GM12873 (cell line): ENCODE measurements around the gene IMPA2.

ENCODE experiments used
- TF ChIP-seq, protein P1 (sequence below): IDR thresholded peaks from 2 replicates; pipeline ENCODE4 v1.5.1; 2012; ENCODE audit warnings: low read depth, mild to moderate bottlenecking, moderate library complexity, low read length, control low read depth; ENCODE audit not compliant: insufficient read depth; ENCODE audit errors: missing control alignments

Gene IMPA2

DNA sequence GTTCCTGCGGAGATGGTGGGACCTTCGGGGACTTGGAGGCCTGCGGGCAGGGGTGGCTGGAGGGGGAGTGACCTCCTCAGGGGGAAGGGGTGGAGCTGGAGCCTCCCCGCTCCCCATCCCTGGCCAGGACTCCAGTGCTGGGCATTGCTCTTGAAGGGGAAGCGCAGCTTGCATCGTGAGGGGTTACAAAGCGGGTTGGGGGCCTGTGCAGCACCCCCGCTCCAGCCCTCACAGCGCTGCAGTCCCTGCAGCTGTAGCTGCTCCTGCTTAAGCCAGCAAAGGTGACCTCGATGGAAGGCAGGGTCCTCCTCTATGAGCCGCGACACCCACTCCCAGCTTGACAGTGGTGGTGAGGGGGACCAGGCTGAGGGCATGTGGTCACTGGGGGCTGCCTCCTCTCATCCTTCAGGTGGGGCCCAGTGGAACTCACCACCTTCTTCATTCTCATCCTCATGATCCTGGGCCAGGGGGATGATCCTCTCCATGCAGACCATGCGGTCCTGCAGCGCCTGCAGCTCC, 75.6 kb downstream of the IMPA2 start:
- TF ChIP-seq, protein P1, sequence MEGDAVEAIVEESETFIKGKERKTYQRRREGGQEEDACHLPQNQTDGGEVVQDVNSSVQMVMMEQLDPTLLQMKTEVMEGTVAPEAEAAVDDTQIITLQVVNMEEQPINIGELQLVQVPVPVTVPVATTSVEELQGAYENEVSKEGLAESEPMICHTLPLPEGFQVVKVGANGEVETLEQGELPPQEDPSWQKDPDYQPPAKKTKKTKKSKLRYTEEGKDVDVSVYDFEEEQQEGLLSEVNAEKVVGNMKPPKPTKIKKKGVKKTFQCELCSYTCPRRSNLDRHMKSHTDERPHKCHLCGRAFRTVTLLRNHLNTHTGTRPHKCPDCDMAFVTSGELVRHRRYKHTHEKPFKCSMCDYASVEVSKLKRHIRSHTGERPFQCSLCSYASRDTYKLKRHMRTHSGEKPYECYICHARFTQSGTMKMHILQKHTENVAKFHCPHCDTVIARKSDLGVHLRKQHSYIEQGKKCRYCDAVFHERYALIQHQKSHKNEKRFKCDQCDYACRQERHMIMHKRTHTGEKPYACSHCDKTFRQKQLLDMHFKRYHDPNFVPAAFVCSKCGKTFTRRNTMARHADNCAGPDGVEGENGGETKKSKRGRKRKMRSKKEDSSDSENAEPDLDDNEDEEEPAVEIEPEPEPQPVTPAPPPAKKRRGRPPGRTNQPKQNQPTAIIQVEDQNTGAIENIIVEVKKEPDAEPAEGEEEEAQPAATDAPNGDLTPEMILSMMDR = no peak

DNA sequence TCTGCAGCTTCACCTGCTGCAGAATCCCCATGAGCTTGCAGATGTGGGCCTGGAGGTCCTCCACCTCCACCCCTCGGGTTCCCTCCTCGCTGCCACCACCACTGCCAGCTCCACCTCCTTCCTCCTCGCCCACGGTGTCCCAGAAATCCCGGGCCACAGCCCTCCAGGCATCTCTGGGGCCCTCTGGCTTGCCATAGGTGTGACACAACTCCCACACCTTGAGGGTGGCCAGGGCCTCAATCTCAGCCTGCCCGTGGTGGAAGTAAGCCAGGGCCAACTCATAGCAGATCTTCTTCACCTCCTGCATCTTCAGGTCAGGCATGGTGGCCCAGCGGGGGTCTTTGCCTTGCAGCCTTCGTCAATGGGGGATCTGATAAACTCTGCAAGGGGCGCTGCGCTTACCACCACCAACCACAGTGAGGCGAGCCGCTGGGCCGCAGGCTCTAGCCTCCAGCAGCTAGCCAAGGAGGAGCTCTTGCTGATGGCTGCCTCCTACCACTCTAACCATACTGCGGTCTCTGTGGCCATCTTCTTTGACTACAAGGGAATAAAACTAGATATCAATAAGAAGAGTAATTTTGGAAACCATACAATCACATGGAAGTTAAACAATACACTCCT, 76.2 kb downstream of the IMPA2 start:
- TF ChIP-seq, protein P1 = peak; percentile 34

DNA sequence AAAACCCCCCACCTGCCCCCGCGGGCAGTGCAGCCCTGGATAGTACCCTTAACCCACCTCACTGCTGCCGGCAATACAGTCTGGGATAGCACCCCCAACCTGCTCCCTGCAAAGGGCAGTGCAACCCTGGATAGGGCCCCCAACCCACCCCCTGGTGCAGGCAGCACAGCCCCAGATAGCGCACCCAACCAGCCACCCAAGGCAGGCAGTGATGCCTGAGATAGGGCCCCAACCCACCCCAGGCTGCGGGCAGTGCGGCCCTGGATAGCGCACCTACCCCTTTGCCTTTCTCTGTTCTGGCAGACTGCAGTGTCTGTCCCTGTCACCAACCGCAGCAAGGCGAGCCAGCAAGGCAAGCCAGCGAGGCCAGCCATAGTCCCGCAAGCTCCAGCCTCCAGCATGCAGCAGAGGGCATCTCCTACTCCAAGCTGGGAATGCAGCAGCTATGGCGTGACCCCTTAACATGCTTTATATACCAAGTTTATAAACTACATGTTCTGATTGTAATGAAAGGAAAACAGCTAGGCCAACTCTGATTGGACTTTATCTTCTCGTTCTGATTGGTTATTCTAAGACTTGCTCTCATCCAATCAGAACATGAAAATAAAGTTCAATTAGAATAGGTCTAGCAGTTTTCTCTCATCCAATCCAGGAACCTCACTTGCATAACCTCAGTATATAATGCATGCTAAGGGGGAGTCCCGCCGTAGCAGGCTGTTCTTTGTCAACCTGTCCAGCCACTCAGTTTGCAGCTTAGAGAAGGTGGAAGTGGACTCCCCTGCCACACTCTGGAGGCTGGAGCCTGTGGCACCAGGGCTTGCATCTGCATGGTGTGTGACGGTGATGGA, 78.3 kb downstream of the IMPA2 start:
- TF ChIP-seq, protein P1 = no peak

DNA sequence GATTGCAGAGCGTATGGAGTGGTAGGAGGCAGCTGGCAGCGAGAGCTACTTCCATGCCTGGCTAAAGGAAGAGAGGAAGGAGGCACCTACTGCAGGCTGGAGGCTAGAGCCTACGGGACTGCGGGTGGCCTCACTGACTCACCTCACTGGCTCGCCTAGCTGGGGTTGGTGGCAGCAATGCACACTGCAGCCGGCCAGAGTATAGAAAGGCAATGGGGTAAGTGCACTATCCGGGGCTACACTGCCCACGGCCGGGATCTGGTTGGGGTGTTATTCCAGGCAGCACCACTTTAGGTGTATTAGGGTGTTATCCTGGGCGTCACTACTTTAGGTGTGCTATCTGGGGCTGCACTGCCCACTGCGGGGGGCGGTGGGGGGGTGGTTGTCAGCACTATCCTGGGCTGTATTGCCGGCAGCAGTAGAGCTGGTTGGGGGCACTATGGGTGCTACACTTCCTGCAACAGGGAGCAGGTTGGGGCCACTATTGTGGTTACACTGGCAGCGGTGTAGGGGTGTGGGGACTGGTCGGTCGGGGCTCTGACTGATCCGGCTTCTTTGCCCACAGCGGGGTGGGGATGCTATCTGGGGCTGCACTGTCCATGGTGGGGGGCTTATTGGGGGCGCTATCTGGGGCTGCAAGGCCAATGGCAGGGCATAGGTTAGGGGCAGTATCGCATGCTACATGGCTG, 79.0 kb downstream of the IMPA2 start:
- TF ChIP-seq, protein P1 = no peak

DNA sequence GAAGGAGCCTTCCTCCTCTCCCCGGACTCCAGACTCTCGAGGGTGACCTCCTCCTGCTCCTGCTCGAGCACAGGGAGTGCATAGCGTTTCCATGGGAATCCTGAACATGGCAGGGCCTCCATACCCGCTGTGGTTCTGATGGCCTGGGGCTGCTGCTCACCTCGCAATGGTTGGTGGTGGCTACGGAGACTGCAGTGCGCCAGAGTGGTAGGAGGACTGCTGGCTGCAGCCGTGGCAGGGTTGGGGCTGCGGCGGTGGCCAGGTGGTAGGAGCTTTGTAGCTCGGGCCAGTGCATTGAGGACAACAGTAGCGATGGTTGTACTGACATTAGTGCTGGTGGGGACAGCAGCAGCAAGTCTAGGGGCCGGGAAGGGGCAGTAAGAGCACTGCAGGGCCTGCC, 80.4 kb downstream of the IMPA2 start:
- TF ChIP-seq, protein P1 = no peak

DNA sequence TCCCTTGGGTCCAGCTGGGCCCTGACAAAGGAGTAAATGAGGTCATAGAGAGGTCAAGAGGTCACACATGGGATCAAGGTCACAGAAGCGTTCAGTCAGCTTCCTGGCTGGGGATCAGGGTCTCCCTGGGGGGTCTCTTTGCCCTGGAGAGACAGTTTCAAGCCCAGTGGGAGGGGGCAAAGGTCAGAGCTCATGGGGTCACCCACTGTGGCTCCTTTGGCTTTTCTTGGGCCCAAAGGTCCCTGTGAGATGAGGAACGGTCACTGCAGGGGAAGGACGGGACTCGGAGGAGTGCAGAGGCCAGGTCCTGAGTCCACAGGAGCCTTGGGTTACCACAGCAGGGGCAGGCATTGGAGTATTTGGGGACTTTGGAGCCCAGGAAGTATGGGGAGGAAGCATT, 81.7 kb downstream of the IMPA2 start:
- TF ChIP-seq, protein P1 = no peak
